H9 (cell line): ENCODE measurements around the gene MTHFS. TPM values are rescaled to one million over a fixed set of nuclear protein-coding genes. Genes with fewer than 3 reads are reported as not detected.

ENCODE experiments used
- DNase-seq: peaks from one replicate; pipeline ENCODE4 v3.0.0-alpha.2; 2017
- H2AFZ ChIP-seq: one replicate; pipeline ENCODE4 v1.6.1; 2013; ENCODE audit warnings: mild to moderate bottlenecking, low read length, control low read depth, moderate library complexity
- H2AK5ac ChIP-seq: 2 replicates; pipeline ENCODE4 v1.6.1; 2013; ENCODE audit warnings: low read length, control low read depth, mixed read lengths; ENCODE audit not compliant: insufficient read length
- H2BK120ac ChIP-seq: one replicate; pipeline ENCODE4 v1.6.1; 2013; ENCODE audit warnings: low read depth, mild to moderate bottlenecking, low read length, control low read depth, inconsistent platforms; ENCODE audit not compliant: poor library complexity, severe bottlenecking
- H2BK12ac ChIP-seq: 2 replicates; pipeline ENCODE4 v1.6.1; 2013; ENCODE audit warnings: low read length, control low read depth, mixed read lengths, low read depth; ENCODE audit not compliant: insufficient read length
- H2BK15ac ChIP-seq: 2 replicates; pipeline ENCODE4 v1.6.1; 2013; ENCODE audit warnings: low read depth, low read length, control low read depth
- H2BK20ac ChIP-seq: one replicate; pipeline ENCODE4 v1.6.1; 2013; ENCODE audit warnings: low read depth, mild to moderate bottlenecking, low read length, control low read depth, inconsistent platforms; ENCODE audit not compliant: poor library complexity, severe bottlenecking
- H2BK5ac ChIP-seq: 2 replicates; pipeline ENCODE4 v1.6.1; 2013; ENCODE audit warnings: low read length, control low read depth, mixed read lengths; ENCODE audit not compliant: insufficient read length
- H3K14ac ChIP-seq: 2 replicates; pipeline ENCODE4 v1.6.1; 2013; ENCODE audit warnings: low read length, control low read depth; ENCODE audit not compliant: insufficient read depth
- H3K18ac ChIP-seq: 2 replicates; pipeline ENCODE4 v1.6.1; 2013; ENCODE audit warnings: low read depth, mild to moderate bottlenecking, mixed read lengths, low read length, control low read depth; ENCODE audit not compliant: insufficient read length
- H3K23ac ChIP-seq: 2 replicates; pipeline ENCODE4 v1.6.1; 2013; ENCODE audit warnings: low read length, control low read depth, mixed read lengths, low read depth; ENCODE audit not compliant: insufficient read length
- H3K23me2 ChIP-seq: 2 replicates; pipeline ENCODE4 v1.6.1; 2013; ENCODE audit warnings: low read depth, mild to moderate bottlenecking, mixed read lengths, low read length, control low read depth; ENCODE audit not compliant: insufficient read length, poor library complexity, severe bottlenecking
- H3K27ac ChIP-seq: 2 replicates; pipeline ENCODE4 v1.5.1; 2013; ENCODE audit warnings: low read length, control low read depth, mixed read lengths, low read depth; ENCODE audit not compliant: insufficient read length
- H3K27me3 ChIP-seq: 2 replicates; pipeline ENCODE4 v1.6.1; 2013; ENCODE audit warnings: low read length, control low read depth, inconsistent platforms; ENCODE audit not compliant: insufficient read depth
- H3K4ac ChIP-seq: 2 replicates; pipeline ENCODE4 v1.6.1; 2013; ENCODE audit warnings: low read depth, mild to moderate bottlenecking, control low read depth, inconsistent platforms, low read length, moderate library complexity
- H3K4me1 ChIP-seq: 2 replicates; pipeline ENCODE4 v1.6.1; 2013; ENCODE audit warnings: low read length, control low read depth, inconsistent platforms; ENCODE audit not compliant: insufficient read depth
- H3K4me2 ChIP-seq: 2 replicates; pipeline ENCODE4 v1.6.1; 2013; ENCODE audit warnings: low read length, control low read depth, mixed read lengths; ENCODE audit not compliant: insufficient read length, insufficient read depth
- H3K56ac ChIP-seq: 2 replicates; pipeline ENCODE4 v1.6.1; 2013; ENCODE audit warnings: low read depth, mild to moderate bottlenecking, mixed read lengths, low read length, control low read depth; ENCODE audit not compliant: insufficient read length
- H3K79me1 ChIP-seq: 2 replicates; pipeline ENCODE4 v1.6.1; 2013; ENCODE audit warnings: low read depth, mild to moderate bottlenecking, moderate library complexity, low read length, control low read depth, inconsistent platforms; ENCODE audit not compliant: insufficient read depth, poor library complexity, severe bottlenecking
- H3K79me2 ChIP-seq: 2 replicates; pipeline ENCODE4 v1.6.1; 2013; ENCODE audit warnings: low read length, control low read depth, inconsistent platforms; ENCODE audit not compliant: insufficient read depth
- H3K9ac ChIP-seq: 2 replicates; pipeline ENCODE4 v1.6.1; 2013; ENCODE audit warnings: low read length, control low read depth, mixed read lengths; ENCODE audit not compliant: insufficient read length; ENCODE audit errors: extremely low read depth
- H3K9me3 ChIP-seq: one replicate; pipeline ENCODE4 v1.6.1; 2013; ENCODE audit warnings: low read depth, low read length, inconsistent platforms; ENCODE audit not compliant: control insufficient read depth
- H3T11ph ChIP-seq: one replicate; pipeline ENCODE4 v1.6.1; 2013; ENCODE audit warnings: mild to moderate bottlenecking, low read length, control low read depth, inconsistent platforms
- H4K20me1 ChIP-seq: one replicate; pipeline ENCODE4 v1.6.1; 2013; ENCODE audit not compliant: control insufficient read depth, insufficient read length, insufficient read depth
- H4K5ac ChIP-seq: 2 replicates; pipeline ENCODE4 v1.6.1; 2013; ENCODE audit warnings: low read depth, mild to moderate bottlenecking, mixed read lengths, low read length, control low read depth; ENCODE audit not compliant: insufficient read length
- H4K8ac ChIP-seq: replicated peaks from 2 replicates; pipeline ENCODE4 v1.6.1; 2013; ENCODE audit warnings: low read length, control low read depth, mixed read lengths, low read depth; ENCODE audit not compliant: insufficient read length
- H4K91ac ChIP-seq: 2 replicates; pipeline ENCODE4 v1.6.1; 2013; ENCODE audit warnings: low read depth, mild to moderate bottlenecking, moderate library complexity, mixed read lengths, low read length, control low read depth; ENCODE audit not compliant: insufficient read length
- H3K27ac Mint-ChIP-seq, 3 experiments: 2 replicates in 2 of 3; 3 replicates in 1 of 3; pipeline ENCODE4 v1.8.0; 2020 to 2021; ENCODE audit warnings: mixed read lengths in 3 of 3, mild to moderate bottlenecking in 1 of 3, moderate library complexity in 1 of 3
- H3K27me3 Mint-ChIP-seq: 2 replicates; pipeline ENCODE4 v1.8.0; 2021; ENCODE audit warnings: low read depth, mild to moderate bottlenecking, moderate library complexity, mixed read lengths
- H3K36me3 Mint-ChIP-seq, 3 experiments: 2 replicates in 2 of 3; 3 replicates in 1 of 3; pipeline ENCODE4 v1.8.0; 2020 to 2021; ENCODE audit warnings: low read depth in 3 of 3, mixed read lengths in 3 of 3; ENCODE audit not compliant: insufficient read depth in 1 of 3
- H3K4me1 Mint-ChIP-seq, 2 experiments: 2 replicates each; pipeline ENCODE4 v1.8.0; 2020; ENCODE audit warnings: mixed read lengths in 2 of 2
- H3K4me3 Mint-ChIP-seq, 2 experiments: 2 replicates in 1 of 2; 3 replicates in 1 of 2; pipeline ENCODE4 v1.8.0; 2020 to 2021; ENCODE audit warnings: mild to moderate bottlenecking in 2 of 2, mixed read lengths in 2 of 2, moderate library complexity in 1 of 2
- H3K9me3 Mint-ChIP-seq, 2 experiments: 2 replicates in 1 of 2; 3 replicates in 1 of 2; pipeline ENCODE4 v1.8.0; 2020; ENCODE audit warnings: mild to moderate bottlenecking in 2 of 2, mixed read lengths in 2 of 2, moderate library complexity in 1 of 2
- WGBS: extraction: QIAGEN DNeasy Blood & Tissue Kit; methylation state at CpG from one replicate; pipeline ENCODE4 v1.1.7; 2013; ENCODE audit warnings: missing lambda C conversion rate, low lambda C conversion rate, mixed read lengths; ENCODE audit not compliant: insufficient read length; ENCODE audit errors: extremely low coverage; 5-methylcytosine and 5-hydroxymethylcytosine counted together
- total RNA-seq: library from RNA; stranded (reverse); gene quantifications from 2 replicates; pipeline ENCODE4 v1.2.1, GENCODE V29; 2021
- TF ChIP-seq, protein P1 (sequence below): fragments of 200-600 bp; sonication (generic); conservative IDR thresholded peaks from 3 replicates; pipeline ENCODE4 v1.8.0; 2021; ENCODE audit warnings: antibody characterized with exemption, mild to moderate bottlenecking

MTHFS gene
- total RNA-seq, 1 experiment from 2014 or later = 36.9 TPM

DNA sequence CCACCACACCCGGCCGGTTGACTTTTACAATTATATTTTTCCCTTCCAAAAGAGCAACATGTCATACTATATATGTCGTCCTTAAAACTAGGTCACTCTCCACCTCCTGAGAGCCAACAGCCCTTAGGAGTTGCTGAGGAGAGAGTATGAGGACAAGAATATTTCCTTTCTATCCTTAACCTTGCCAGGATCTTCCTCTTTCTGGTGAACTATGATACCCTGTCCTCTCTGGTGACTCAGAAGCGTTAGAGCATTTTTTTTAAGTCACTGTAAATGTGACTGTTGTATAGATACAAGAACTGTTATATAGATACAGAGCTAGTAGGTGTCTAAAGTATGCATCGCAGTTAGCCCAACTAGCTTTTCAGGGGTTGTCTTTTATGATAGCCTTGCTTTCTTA lies 33.7 kb upstream of the MTHFS start:
- Histone ChIP-seq H3K79me2 (no peaks in the 10 kb centered on the region), H2BK12ac (no peak overlapping the region), H3K9me3 (no peaks in the 10 kb centered on the region)

More for the DNA sequence above, 33.7 kb upstream of the MTHFS start:
- H3K36me3 Mint-ChIP-seq = peaks cover 6 to 7% (median 6%) of the 10 kb centered on the region in 3 experiments; a peak in 5 of 7 replicates
- no peak overlapping the region for H2AFZ ChIP-seq
- H3K9ac ChIP-seq = no peak overlapping the region
- H3K4ac ChIP-seq = no peak overlapping the region
- H4K8ac ChIP-seq = no peak overlapping the region
- H3K4me1 ChIP-seq = no peaks in the 10 kb centered on the region
- no peak overlapping the region for H3K4me3 Mint-ChIP-seq
- no CpG with 5 or more reads among the region's 5 CpGs for WGBS
- H4K20me1 ChIP-seq = peaks cover 3% of the 10 kb centered on the region
- H3K9me3 Mint-ChIP-seq = peaks cover 1 to 8% of the 10 kb centered on the region in 2 experiments; a peak in 4 of 5 replicates
- no peak overlapping the region for H2BK120ac ChIP-seq
- H2AK5ac ChIP-seq = no peak overlapping the region
- H3K27ac ChIP-seq = no peak overlapping the region
- no peak for DNase-seq
- no peak overlapping the region for H3K56ac ChIP-seq
- H3K18ac ChIP-seq = no peak overlapping the region
- no peak overlapping the region for H3K23ac ChIP-seq
- no peaks in the 10 kb centered on the region for H3K27me3 ChIP-seq
- TF ChIP-seq, protein P1, sequence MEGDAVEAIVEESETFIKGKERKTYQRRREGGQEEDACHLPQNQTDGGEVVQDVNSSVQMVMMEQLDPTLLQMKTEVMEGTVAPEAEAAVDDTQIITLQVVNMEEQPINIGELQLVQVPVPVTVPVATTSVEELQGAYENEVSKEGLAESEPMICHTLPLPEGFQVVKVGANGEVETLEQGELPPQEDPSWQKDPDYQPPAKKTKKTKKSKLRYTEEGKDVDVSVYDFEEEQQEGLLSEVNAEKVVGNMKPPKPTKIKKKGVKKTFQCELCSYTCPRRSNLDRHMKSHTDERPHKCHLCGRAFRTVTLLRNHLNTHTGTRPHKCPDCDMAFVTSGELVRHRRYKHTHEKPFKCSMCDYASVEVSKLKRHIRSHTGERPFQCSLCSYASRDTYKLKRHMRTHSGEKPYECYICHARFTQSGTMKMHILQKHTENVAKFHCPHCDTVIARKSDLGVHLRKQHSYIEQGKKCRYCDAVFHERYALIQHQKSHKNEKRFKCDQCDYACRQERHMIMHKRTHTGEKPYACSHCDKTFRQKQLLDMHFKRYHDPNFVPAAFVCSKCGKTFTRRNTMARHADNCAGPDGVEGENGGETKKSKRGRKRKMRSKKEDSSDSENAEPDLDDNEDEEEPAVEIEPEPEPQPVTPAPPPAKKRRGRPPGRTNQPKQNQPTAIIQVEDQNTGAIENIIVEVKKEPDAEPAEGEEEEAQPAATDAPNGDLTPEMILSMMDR = no peak
- no peak overlapping the region for H2BK20ac ChIP-seq
- no peak overlapping the region for H4K91ac ChIP-seq
- H2BK5ac ChIP-seq = no peak overlapping the region
- no peaks in the 10 kb centered on the region for H3K79me1 ChIP-seq
- H3K4me1 Mint-ChIP-seq = no peaks in the 10 kb centered on the region
- H3T11ph ChIP-seq = no peak overlapping the region
- H2BK15ac ChIP-seq = no peak overlapping the region
- no peak overlapping the region for H3K4me2 ChIP-seq
- H4K5ac ChIP-seq = no peak overlapping the region
- no peaks in the 10 kb centered on the region for H3K23me2 ChIP-seq
- H3K14ac ChIP-seq = no peak overlapping the region
- peaks cover 16% of the 10 kb centered on the region for H3K27me3 Mint-ChIP-seq
- H3K27ac Mint-ChIP-seq = no peak overlapping the region
